ENCODE results near the gene SORCS2. TPM values are rescaled to one million over a fixed set of nuclear protein-coding genes. Genes with fewer than 3 reads are reported as not detected.

Gene SORCS2
- total RNA-seq, 1 experiment from 2014 or later, result 0.15 TPM

DNA sequence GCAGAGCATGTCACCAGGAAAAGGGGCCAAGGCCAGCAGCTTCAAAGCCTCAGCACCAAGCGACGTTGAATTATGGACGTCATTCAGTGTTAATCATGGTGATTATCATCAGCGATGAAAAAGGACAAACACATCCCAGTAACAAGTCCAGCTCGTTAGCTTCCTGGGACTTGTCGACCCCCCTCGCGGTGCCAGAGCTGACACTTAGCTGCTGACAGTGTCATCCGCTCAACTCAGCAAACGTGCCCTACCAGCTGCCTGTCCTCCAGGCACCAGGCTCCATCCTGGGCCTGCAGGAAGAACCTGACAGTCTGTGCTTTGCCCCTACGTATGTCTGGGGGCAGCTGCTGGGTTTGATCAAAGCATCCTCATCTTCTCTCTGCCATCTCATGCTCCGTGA is 379.4 kb downstream of the SORCS2 start:
- no TSS peak for BruUV-seq (replicated peaks)
- CTCF ChIA-PET, result no interaction called here
- DNase-seq (ENCODE audit: low read depth, low spot score) (no peak), ATAC-seq (no peak)
- Histone ChIP-seq H3K9me3 (ENCODE audit: control insufficient read depth, insufficient read depth, low read depth, low read length) (0 out of 2 replicates have a peak, but pooled peaks cover 3% of the 10 kb centered on the region), H3K4me1 (ENCODE audit: control insufficient read depth, insufficient read depth, low read length) (no peaks in the 10 kb centered on the region), H3K4me3 (ENCODE audit: low read depth in 2 of 2, low read length in 2 of 2) (no peak overlapping the region), H3K36me3 (ENCODE audit: control insufficient read depth, insufficient read depth, low read length) (no peaks in the 10 kb centered on the region), H3K27me3 (ENCODE audit: control insufficient read depth, insufficient read depth, low read length) (no peaks in the 10 kb centered on the region), H3K27ac (ENCODE audit: low read length) (no peak overlapping the region)
- TF ChIP-seq TCF7L2 (IDR thresholded peaks at IDR 0.05; ENCODE audit: low read depth, low read length), result no peak
- TF ChIP-seq POLR2AphosphoS5 (IDR thresholded peaks at IDR 0.05; ENCODE audit: low read depth, low read length), result no peak
- no peak for TF ChIP-seq SIN3A (IDR thresholded peaks at IDR 0.05; ENCODE audit: borderline replicate concordance, insufficient read depth, low read depth, low read length)
- TF ChIP-seq, protein P1, sequence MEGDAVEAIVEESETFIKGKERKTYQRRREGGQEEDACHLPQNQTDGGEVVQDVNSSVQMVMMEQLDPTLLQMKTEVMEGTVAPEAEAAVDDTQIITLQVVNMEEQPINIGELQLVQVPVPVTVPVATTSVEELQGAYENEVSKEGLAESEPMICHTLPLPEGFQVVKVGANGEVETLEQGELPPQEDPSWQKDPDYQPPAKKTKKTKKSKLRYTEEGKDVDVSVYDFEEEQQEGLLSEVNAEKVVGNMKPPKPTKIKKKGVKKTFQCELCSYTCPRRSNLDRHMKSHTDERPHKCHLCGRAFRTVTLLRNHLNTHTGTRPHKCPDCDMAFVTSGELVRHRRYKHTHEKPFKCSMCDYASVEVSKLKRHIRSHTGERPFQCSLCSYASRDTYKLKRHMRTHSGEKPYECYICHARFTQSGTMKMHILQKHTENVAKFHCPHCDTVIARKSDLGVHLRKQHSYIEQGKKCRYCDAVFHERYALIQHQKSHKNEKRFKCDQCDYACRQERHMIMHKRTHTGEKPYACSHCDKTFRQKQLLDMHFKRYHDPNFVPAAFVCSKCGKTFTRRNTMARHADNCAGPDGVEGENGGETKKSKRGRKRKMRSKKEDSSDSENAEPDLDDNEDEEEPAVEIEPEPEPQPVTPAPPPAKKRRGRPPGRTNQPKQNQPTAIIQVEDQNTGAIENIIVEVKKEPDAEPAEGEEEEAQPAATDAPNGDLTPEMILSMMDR (IDR thresholded peaks at IDR 0.05), result no peak
- TF ChIP-seq, protein P2, sequence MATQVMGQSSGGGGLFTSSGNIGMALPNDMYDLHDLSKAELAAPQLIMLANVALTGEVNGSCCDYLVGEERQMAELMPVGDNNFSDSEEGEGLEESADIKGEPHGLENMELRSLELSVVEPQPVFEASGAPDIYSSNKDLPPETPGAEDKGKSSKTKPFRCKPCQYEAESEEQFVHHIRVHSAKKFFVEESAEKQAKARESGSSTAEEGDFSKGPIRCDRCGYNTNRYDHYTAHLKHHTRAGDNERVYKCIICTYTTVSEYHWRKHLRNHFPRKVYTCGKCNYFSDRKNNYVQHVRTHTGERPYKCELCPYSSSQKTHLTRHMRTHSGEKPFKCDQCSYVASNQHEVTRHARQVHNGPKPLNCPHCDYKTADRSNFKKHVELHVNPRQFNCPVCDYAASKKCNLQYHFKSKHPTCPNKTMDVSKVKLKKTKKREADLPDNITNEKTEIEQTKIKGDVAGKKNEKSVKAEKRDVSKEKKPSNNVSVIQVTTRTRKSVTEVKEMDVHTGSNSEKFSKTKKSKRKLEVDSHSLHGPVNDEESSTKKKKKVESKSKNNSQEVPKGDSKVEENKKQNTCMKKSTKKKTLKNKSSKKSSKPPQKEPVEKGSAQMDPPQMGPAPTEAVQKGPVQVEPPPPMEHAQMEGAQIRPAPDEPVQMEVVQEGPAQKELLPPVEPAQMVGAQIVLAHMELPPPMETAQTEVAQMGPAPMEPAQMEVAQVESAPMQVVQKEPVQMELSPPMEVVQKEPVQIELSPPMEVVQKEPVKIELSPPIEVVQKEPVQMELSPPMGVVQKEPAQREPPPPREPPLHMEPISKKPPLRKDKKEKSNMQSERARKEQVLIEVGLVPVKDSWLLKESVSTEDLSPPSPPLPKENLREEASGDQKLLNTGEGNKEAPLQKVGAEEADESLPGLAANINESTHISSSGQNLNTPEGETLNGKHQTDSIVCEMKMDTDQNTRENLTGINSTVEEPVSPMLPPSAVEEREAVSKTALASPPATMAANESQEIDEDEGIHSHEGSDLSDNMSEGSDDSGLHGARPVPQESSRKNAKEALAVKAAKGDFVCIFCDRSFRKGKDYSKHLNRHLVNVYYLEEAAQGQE (IDR thresholded peaks at IDR 0.05; ENCODE audit: insufficient read depth in 1 of 2, low read depth in 2 of 2, low read length in 1 of 2), result no peak
- in situ Hi-C loops (cut with HindIII; ENCODE audit: low pct_unique_long_range_greater_than_20kb, low sequenced_read_pairs) (no loop called here), intact Hi-C loops (cut with micrococcal nuclease; ENCODE audit: unreplicated experiment) (no loop called here)
- POLR2A ChIA-PET, result no interaction called here

DNA sequence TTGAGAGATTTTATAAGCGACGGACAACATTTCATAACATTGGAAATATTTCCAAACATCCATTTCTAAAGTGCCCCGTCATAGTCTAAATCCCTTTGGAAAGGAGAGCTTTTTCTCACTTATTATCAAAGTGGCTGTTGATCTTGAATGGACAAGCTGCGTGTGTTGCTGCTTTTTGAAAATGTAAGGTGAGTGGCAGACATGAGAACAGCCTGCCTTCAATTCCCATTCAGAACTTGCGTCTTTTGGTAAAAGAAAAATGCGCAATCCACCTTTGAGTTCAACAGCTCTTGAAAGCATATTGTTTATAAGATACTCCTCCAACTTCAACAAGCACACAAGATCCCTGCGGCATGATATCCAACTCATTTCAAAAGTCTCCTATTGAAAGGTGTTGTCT is 380.6 kb downstream of the SORCS2 start:
- Histone ChIP-seq H3K27me3 (ENCODE audit: control insufficient read depth, insufficient read depth, low read length) (no peaks in the 10 kb centered on the region), H3K27ac (ENCODE audit: low read length) (no peak overlapping the region), H3K4me3 (ENCODE audit: low read depth in 2 of 2, low read length in 2 of 2) (no peak overlapping the region), H3K4me1 (ENCODE audit: control insufficient read depth, insufficient read depth, low read length) (no peaks in the 10 kb centered on the region), H3K9me3 (ENCODE audit: control insufficient read depth, insufficient read depth, low read depth, low read length) (0 out of 2 replicates have a peak, but pooled peaks cover 3% of the 10 kb centered on the region), H3K36me3 (ENCODE audit: control insufficient read depth, insufficient read depth, low read length) (no peaks in the 10 kb centered on the region)
- ATAC-seq (no peak), DNase-seq (ENCODE audit: low read depth, low spot score) (no peak)
- ChIA-PET POLR2A (no interaction called here), CTCF (no interaction called here)
- intact Hi-C loops (cut with micrococcal nuclease; ENCODE audit: unreplicated experiment) (no loop called here), in situ Hi-C loops (cut with HindIII; ENCODE audit: low pct_unique_long_range_greater_than_20kb, low sequenced_read_pairs) (no loop called here)
- TF ChIP-seq POLR2AphosphoS5 (IDR thresholded peaks at IDR 0.05; ENCODE audit: low read depth, low read length), result no peak
- TF ChIP-seq, protein P1 (IDR thresholded peaks at IDR 0.05), result no peak
- TF ChIP-seq TCF7L2 (IDR thresholded peaks at IDR 0.05; ENCODE audit: low read depth, low read length), result no peak
- no peak for TF ChIP-seq SIN3A (IDR thresholded peaks at IDR 0.05; ENCODE audit: borderline replicate concordance, insufficient read depth, low read depth, low read length)
- TF ChIP-seq, protein P2 (IDR thresholded peaks at IDR 0.05; ENCODE audit: insufficient read depth in 1 of 2, low read depth in 2 of 2, low read length in 1 of 2), result no peak
- no TSS peak for BruUV-seq (replicated peaks)

All from Panc1 (cell line).